ENCODE results near the gene PTK7.

Gene PTK7

DNA sequence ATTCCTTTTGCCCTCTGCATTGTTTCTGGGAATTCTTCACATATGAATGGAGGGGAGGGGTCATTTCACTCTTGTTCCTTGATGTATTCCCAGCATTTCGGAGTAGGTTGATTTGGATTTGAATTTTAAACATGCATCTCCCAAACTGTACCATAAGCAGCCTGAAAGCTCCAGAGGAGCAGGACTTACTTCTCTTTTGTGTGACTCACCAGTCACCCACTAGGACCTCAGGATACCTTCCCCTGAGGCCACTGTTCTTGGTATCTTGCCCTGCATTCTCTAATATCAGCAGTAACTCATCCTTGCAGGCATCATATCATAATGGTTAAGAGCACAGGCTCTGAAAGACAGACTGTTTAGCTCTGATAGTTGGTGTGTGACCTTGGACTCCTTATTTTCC lies 17.6 kb upstream of the PTK7 start:
- no peak for DNase-seq (ENCODE audit: low spot score)
- TF ChIP-seq, protein P1, sequence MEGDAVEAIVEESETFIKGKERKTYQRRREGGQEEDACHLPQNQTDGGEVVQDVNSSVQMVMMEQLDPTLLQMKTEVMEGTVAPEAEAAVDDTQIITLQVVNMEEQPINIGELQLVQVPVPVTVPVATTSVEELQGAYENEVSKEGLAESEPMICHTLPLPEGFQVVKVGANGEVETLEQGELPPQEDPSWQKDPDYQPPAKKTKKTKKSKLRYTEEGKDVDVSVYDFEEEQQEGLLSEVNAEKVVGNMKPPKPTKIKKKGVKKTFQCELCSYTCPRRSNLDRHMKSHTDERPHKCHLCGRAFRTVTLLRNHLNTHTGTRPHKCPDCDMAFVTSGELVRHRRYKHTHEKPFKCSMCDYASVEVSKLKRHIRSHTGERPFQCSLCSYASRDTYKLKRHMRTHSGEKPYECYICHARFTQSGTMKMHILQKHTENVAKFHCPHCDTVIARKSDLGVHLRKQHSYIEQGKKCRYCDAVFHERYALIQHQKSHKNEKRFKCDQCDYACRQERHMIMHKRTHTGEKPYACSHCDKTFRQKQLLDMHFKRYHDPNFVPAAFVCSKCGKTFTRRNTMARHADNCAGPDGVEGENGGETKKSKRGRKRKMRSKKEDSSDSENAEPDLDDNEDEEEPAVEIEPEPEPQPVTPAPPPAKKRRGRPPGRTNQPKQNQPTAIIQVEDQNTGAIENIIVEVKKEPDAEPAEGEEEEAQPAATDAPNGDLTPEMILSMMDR (IDR thresholded peaks at IDR 0.05; ENCODE audit: poor library complexity, severe bottlenecking) = no peak

GRCh38 chr6:43059168-43060033 lies 16.7 kb upstream of the PTK7 start, which contains the start of the genes KLC4 and MRPL2:
Gene KLC4, plus strand, starts transcription at chr6:43059631. Its CDS starts 1,705 bp downstream, at chr6:43061336.
Gene MRPL2, minus strand, starts transcription at chr6:43059434. Its CDS starts 53 bp downstream, at chr6:43059381.
- Histone ChIP-seq H3K27ac (ENCODE audit: poor library complexity, severe bottlenecking) (peak within 1 kb of the TSS; percentile 60), H3K27me3 (ENCODE audit: insufficient read depth, poor library complexity, severe bottlenecking) (no peaks in the 10 kb centered on the region), H3K4me3 (ENCODE audit: severe bottlenecking) (peak within 1 kb of the TSS; percentile 65), H3K4me1 (ENCODE audit: insufficient read depth, poor library complexity, severe bottlenecking) (no peaks in the 10 kb centered on the region), H3K36me3 (ENCODE audit: low read depth) (peaks cover 28% of the 10 kb centered on the region), H3K9me3 (ENCODE audit: severe bottlenecking) (no peaks in the 10 kb centered on the region)
- ATAC-seq (ENCODE audit: low read depth) = peak; percentile 89
- TF ChIP-seq, protein P1 (IDR thresholded peaks at IDR 0.05; ENCODE audit: poor library complexity, severe bottlenecking) = no peak
- DNase-seq (ENCODE audit: low spot score) = peak; percentile 98

More for the DNA sequence above, 17.6 kb upstream of the PTK7 start:
- no peaks in the 10 kb centered on the region for H3K27me3 ChIP-seq (ENCODE audit: insufficient read depth, poor library complexity, severe bottlenecking)
- no peaks in the 10 kb centered on the region for H3K9me3 ChIP-seq (ENCODE audit: severe bottlenecking)
- no peaks in the 10 kb centered on the region for H3K4me1 ChIP-seq (ENCODE audit: insufficient read depth, poor library complexity, severe bottlenecking)
- peak overlapping the region; percentile 60 for H3K27ac ChIP-seq (ENCODE audit: poor library complexity, severe bottlenecking)
- no peak for ATAC-seq (ENCODE audit: low read depth)
- H3K4me3 ChIP-seq (ENCODE audit: severe bottlenecking) = peak overlapping the region; percentile 65
- H3K36me3 ChIP-seq (ENCODE audit: low read depth) = peaks cover 32% of the 10 kb centered on the region

- ATAC-seq (ENCODE audit: low read depth) (peak; percentile 50), DNase-seq (ENCODE audit: low spot score) (no peak)
- Histone ChIP-seq H3K27ac (ENCODE audit: poor library complexity, severe bottlenecking) (peak overlapping the region; percentile 60), H3K4me1 (ENCODE audit: insufficient read depth, poor library complexity, severe bottlenecking) (no peaks in the 10 kb centered on the region), H3K27me3 (ENCODE audit: insufficient read depth, poor library complexity, severe bottlenecking) (no peaks in the 10 kb centered on the region), H3K36me3 (ENCODE audit: low read depth) (peaks cover 25% of the 10 kb centered on the region), H3K9me3 (ENCODE audit: severe bottlenecking) (no peaks in the 10 kb centered on the region), H3K4me3 (ENCODE audit: severe bottlenecking) (peak overlapping the region; percentile 65)
- TF ChIP-seq, protein P1 (IDR thresholded peaks at IDR 0.05; ENCODE audit: poor library complexity, severe bottlenecking) = no peak
Observed at GRCh38 chr6:43060034-43060754, 15.9 kb upstream of the PTK7 start.

DNA sequence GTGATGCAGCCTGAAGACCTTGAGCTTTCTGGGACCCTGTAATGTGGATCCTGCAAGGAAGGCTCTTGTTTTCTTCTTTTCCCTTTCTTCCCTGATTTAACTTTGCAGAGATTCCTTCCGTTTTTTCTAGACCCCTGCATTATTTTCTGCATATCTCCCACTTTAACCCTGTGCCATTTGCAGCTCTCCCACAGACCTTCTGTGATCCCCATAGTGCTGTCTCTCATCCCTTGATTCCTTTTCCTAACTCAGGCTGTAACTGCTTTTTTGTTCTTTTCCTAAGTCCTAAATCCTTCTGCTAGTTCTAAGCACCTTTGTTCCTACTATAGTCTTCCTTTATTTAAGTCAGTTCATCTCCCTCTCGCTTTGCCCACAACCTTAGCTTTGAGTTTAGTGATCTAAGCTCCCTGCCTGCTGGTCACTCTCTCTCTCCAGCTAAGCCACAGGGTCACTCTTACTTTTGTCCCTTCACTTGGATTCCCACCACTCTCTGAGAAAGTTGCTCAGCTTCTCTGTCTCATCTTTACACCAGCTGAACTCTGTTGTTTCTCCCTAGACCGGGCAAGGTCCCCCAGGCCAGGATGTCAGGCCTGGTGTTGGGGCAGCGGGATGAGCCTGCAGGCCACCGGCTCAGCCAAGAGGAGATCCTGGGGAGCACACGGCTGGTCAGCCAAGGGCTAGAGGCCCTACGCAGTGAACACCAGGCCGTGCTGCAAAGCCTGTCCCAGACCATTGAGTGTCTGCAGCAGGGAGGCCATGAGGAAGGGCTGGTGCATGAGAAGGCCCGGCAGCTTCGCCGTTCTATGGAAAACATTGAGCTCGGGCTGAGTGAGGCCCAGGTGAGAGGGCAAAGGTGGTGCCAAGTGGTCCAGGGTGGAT lies 15.1 kb upstream of the PTK7 start:
- DNase-seq (ENCODE audit: low spot score) = no peak
- no peak for ATAC-seq (ENCODE audit: low read depth)
- Histone ChIP-seq H3K27ac (ENCODE audit: poor library complexity, severe bottlenecking) (peak overlapping the region; percentile 60), H3K27me3 (ENCODE audit: insufficient read depth, poor library complexity, severe bottlenecking) (no peaks in the 10 kb centered on the region), H3K9me3 (ENCODE audit: severe bottlenecking) (no peaks in the 10 kb centered on the region), H3K4me3 (ENCODE audit: severe bottlenecking) (no peak overlapping the region), H3K36me3 (ENCODE audit: low read depth) (peaks cover 19% of the 10 kb centered on the region), H3K4me1 (ENCODE audit: insufficient read depth, poor library complexity, severe bottlenecking) (no peaks in the 10 kb centered on the region)
- TF ChIP-seq, protein P1 (IDR thresholded peaks at IDR 0.05; ENCODE audit: poor library complexity, severe bottlenecking) = no peak

All from RWPE2 (cell line).